GM12874 (cell line): Measurements from ENCODE around the gene ZNF593.

Source experiments
- CTCF ChIP-seq: IDR thresholded peaks from 2 replicates; pipeline ENCODE4 v1.5.1; 2011; ENCODE audit warnings: low read depth, mild to moderate bottlenecking, control low read depth, low read length, moderate library complexity; ENCODE audit not compliant: insufficient read depth

The ZNF593 gene

GRCh38 chr1:26181586-26182382 is 12.1 kb downstream of the ZNF593 start:
- TF ChIP-seq CTCF, result no peak

GRCh38 chr1:26182383-26182696 is 12.6 kb downstream of the ZNF593 start:
- TF ChIP-seq CTCF, result no peak

- no peak for TF ChIP-seq CTCF
These were observed 14.4 kb downstream of the ZNF593 start for GRCh38 chr1:26184086-26184485.

- no peak for TF ChIP-seq CTCF
These were observed 15.2 kb downstream of the ZNF593 start for GRCh38 chr1:26184883-26185282.

- no peak for TF ChIP-seq CTCF
These were observed 18.2 kb downstream of the ZNF593 start for GRCh38 chr1:26187882-26188281.

GRCh38 chr1:26188477-26188876 is 18.8 kb downstream of the ZNF593 start:
- TF ChIP-seq CTCF, result no peak

- TF ChIP-seq CTCF, result no peak
These were observed 19.6 kb downstream of the ZNF593 start for GRCh38 chr1:26189331-26189730.
